Lung (tissue), 12 donors: ENCODE data around the gene PERCC1. TPM values are rescaled to one million over a fixed set of nuclear protein-coding genes. Genes with fewer than 3 reads are reported as not detected.

ENCODE experiments used
- ATAC-seq: fragments of 200-7000 bp; cut with Tn5 transposase; one replicate; pipeline ENCODE4 v1.9.1; 2020; ENCODE audit warnings: moderate number of reproducible peaks; ENCODE audit not compliant: insufficient read depth, low FRiP score
- DNase-seq, 3 donors: peaks; one replicate each; pipeline ENCODE4 v3.0.0-alpha.2; 2013 to 2017
- H3K27ac ChIP-seq, 2 donors: one replicate each; pipeline ENCODE4 v1.5.1; 2013; ENCODE audit warnings: mild to moderate bottlenecking in 2 of 2, moderate library complexity in 2 of 2, control low read depth in 1 of 2, inconsistent platforms in 1 of 2, low read depth in 1 of 2, low read length in 1 of 2
- H3K27me3 ChIP-seq, 3 donors: one replicate each; pipeline ENCODE4 v1.5.1; 2013; ENCODE audit warnings: low read length in 2 of 3; ENCODE audit not compliant: control insufficient read depth in 3 of 3, insufficient read depth in 3 of 3
- H3K36me3 ChIP-seq, 4 donors: one replicate each; pipeline ENCODE4 v1.5.1; 2013; ENCODE audit warnings: low read length in 4 of 4, mild to moderate bottlenecking in 1 of 4, moderate library complexity in 1 of 4; ENCODE audit not compliant: control insufficient read depth in 4 of 4, insufficient read depth in 4 of 4
- H3K4me1 ChIP-seq, 5 donors: one replicate each; pipeline ENCODE4 v1.5.1; 2013; ENCODE audit warnings: low read length in 5 of 5, mild to moderate bottlenecking in 2 of 5, moderate library complexity in 1 of 5; ENCODE audit not compliant: control insufficient read depth in 5 of 5, insufficient read depth in 5 of 5
- H3K4me3 ChIP-seq: one replicate; pipeline ENCODE4 v1.5.1; 2013; ENCODE audit warnings: mild to moderate bottlenecking, control low read depth, moderate library complexity
- H3K9ac ChIP-seq, 2 donors: one replicate each; pipeline ENCODE4 v1.5.1; 2013; ENCODE audit warnings: low read length in 2 of 2, control low read depth in 1 of 2; ENCODE audit not compliant: insufficient read depth in 1 of 2
- H3K9me3 ChIP-seq, 4 donors: one replicate each; pipeline ENCODE4 v1.5.1; 2013; ENCODE audit warnings: low read length in 3 of 4, mild to moderate bottlenecking in 1 of 4, moderate library complexity in 1 of 4; ENCODE audit not compliant: control insufficient read depth in 4 of 4, insufficient read depth in 3 of 4
- CTCF ChIP-seq: IDR thresholded peaks from 2 replicates; pipeline ENCODE4 v1.5.1; 2012; ENCODE audit warnings: mild to moderate bottlenecking; ENCODE audit errors: control extremely low read depth, extremely low read depth
- WGBS, 2 donors: extraction: QIAGEN DNeasy Blood & Tissue Kit; methylation state at CpG; one replicate each; pipeline ENCODE4 v1.1.7; 2013; 5-methylcytosine and 5-hydroxymethylcytosine counted together
- polyA plus RNA-seq, 2 donors: library from polyadenylated mRNA; stranded (reverse); fragments of 200-250 nt; gene quantifications; one replicate each; pipeline ENCODE4 v1.2.1, GENCODE V29; 2013
- total RNA-seq, 2 donors: library from RNA; depleted of rRNA in 1 of 2; stranded (reverse); fragments of >200 nt in 1 of 2; gene quantifications; one replicate each; pipeline ENCODE4 v1.2.1, GENCODE V29; 2014 to 2021
- donor health status: control.
- donor health status: control.
- donor health status: Bipolar disorder and iron deficiency.
- donor health status: healthy.
- donor health status: DM: yes; HTN: yes; CAD: no.

The PERCC1 gene
- total and polyA plus RNA-seq, 4 donors, result 0.12 to 0.57 (median 0.46) TPM; not detected in 1

GRCh38 chr16:1436731-1437355 is 6.0 kb downstream of the PERCC1 start:
- DNase-seq, result peak in 1 of 3 donors; percentile 9
- Histone ChIP-seq H3K9me3 (no peaks in the 10 kb centered on the region), H3K36me3 (no peaks in the 10 kb centered on the region), H3K4me3 (no peak overlapping the region), H3K27me3 (no peaks in the 10 kb centered on the region), H3K27ac (no peak overlapping the region), H3K4me1 (peaks cover 0 to 18% (median 0%) of the 10 kb centered on the region in 5 donors), H3K9ac (no peak overlapping the region)
- TF ChIP-seq CTCF, result no peak
- no peak for ATAC-seq
- WGBS, 2 donors, result 89% methylated on average over 43 to 47 of the region's 47 CpGs

- 87 to 95% methylated on average over 22 of the region's 22 CpGs for WGBS, 2 donors
- TF ChIP-seq CTCF, result no peak
- H3K36me3 ChIP-seq, result no peaks in the 10 kb centered on the region
- no peak overlapping the region for H3K4me3 ChIP-seq
- ATAC-seq (no peak), DNase-seq (no peak)
- no peak overlapping the region for H3K27ac ChIP-seq
- peaks cover 0 to 16% (median 0%) of the 10 kb centered on the region in 5 donors for H3K4me1 ChIP-seq
- no peak overlapping the region for H3K9ac ChIP-seq
- H3K27me3 ChIP-seq, result no peaks in the 10 kb centered on the region
- no peaks in the 10 kb centered on the region for H3K9me3 ChIP-seq
These were observed 6.7 kb downstream of the PERCC1 start for GRCh38 chr16:1437606-1438005.

- no peak overlapping the region for H3K27ac ChIP-seq
- no peak for ATAC-seq
- H3K4me1 ChIP-seq, result peaks cover 0 to 8% (median 0%) of the 10 kb centered on the region in 5 donors
- no peak overlapping the region for H3K4me3 ChIP-seq
- TF ChIP-seq CTCF, result no peak
- no peaks in the 10 kb centered on the region for H3K36me3 ChIP-seq
- peak in 1 of 3 donors; percentile 18 for DNase-seq
- no peak overlapping the region for H3K9ac ChIP-seq
- no peaks in the 10 kb centered on the region for H3K9me3 ChIP-seq
- WGBS, 2 donors, result 72 to 80% methylated on average over 33 to 35 of the region's 35 CpGs
- no peaks in the 10 kb centered on the region for H3K27me3 ChIP-seq
These were observed 7.6 kb downstream of the PERCC1 start for GRCh38 chr16:1438229-1439057.
